ENCODE data around the gene USP10. TPM values are rescaled to one million over a fixed set of nuclear protein-coding genes. Genes with fewer than 3 reads are reported as not detected.
A peak's percentile ranks its signal among the peaks of the same experiment; 100 is the strongest.
"Not testable (repeated sequence)": the region's sequence is repeated elsewhere in the genome, so short reads cannot be mapped to it uniquely, and the experiment has no call there.

USP10 gene
- total and polyA plus RNA-seq, 5 experiments from 2014 or later = 61.3 to 89.8 (median 80.7) TPM

DNA sequence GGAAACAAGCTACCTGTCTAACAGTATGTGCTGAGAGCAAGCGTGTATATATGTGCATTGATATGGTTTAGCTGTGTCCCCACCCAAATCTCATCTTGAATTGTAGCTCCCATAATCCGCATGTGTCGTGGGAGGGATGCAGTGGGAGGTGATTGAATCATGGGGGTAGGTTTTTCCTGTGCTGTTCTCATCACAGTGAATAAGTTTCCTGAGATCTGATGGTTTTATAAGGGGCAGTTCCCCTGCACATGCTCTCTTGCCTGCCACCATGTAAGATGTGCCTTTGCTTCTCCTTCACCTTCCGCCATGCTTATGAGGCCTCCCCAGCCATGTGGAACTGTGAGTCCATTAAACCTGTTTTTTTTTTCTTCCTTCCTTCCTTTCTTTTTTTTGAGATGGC lies 11.6 kb upstream of the USP10 start:
- H3K36me3 Mint-ChIP-seq, DNase-seq, ATAC-seq, H3K4me3 Mint-ChIP-seq, H3K9me3 Mint-ChIP-seq, H3K27ac Mint-ChIP-seq: not testable (repeated sequence)
- peaks cover 6 to 13% (median 10%) of the 10 kb centered on the region in 5 donors for H3K27me3 Mint-ChIP-seq
- POLR2A ChIA-PET = interaction anchor here (0.6 to 0.7 kb wide), 2 partner anchors 40 to 539 kb away, joined by 3 to 5 read pairs; no protein-coding TSS in a partner anchor
- H3K4me1 Mint-ChIP-seq = peaks cover 0 to 14% (median 0%) of the 10 kb centered on the region in 4 donors

DNA sequence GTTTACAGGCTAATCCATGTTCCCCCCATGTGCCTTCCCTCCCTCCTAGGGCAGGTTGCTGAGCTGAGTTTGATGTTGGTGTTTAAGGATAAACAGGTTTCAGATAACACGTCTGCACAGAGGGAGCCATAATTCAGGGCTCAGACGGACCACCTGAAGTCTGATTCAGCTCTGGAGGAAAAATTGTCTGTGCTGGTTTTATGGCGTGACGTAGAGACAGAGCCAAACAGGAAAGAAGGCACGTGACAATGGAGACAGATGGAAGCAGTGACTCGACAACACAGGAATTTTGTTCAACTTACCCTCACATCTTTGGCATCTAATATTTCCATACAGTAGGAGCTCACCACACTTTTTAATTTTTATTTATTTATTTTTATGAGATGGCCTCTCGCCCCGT lies 10.7 kb upstream of the USP10 start:
- Mint-ChIP-seq H3K27ac (no peak overlapping the region), H3K9me3 (no peaks in the 10 kb centered on the region), H3K36me3 (peaks cover 0 to 2% (median 0%) of the 10 kb centered on the region in 3 donors), H3K4me3 (no peak overlapping the region), H3K27me3 (peaks cover 6 to 13% (median 10%) of the 10 kb centered on the region in 5 donors), H3K4me1 (peaks cover 0 to 14% (median 0%) of the 10 kb centered on the region in 4 donors)
- POLR2A ChIA-PET = no interaction called here
- DNase-seq = no peak
- no peak for ATAC-seq

- POLR2A ChIA-PET = no interaction called here
- H3K27ac Mint-ChIP-seq = peak overlapping the region in 2 of 10 donors; percentile 17 to 78
Observed at GRCh38 chr16:84690088-84690819, 9.5 kb upstream of the USP10 start.

GRCh38 chr16:84692451-84693214 lies 7.2 kb upstream of the USP10 start:
- POLR2A ChIA-PET = interaction anchor here (0.6 kb wide), 1 partner anchor 14 kb away, joined by 3 read pairs; no protein-coding TSS in a partner anchor
- Mint-ChIP-seq H3K27ac (peak overlapping the region in 2 of 10 donors; percentile 23 to 33), H3K36me3 (peaks cover 0 to 2% (median 0%) of the 10 kb centered on the region in 3 donors), H3K9me3 (no peaks in the 10 kb centered on the region), H3K27me3 (peaks cover 0 to 4% (median 1%) of the 10 kb centered on the region in 5 donors), H3K4me3 (peak overlapping the region in 1 of 10 donors; percentile 39), H3K4me1 (peaks cover 0 to 8% (median 0%) of the 10 kb centered on the region in 4 donors)
- no peak for DNase-seq
- no peak for ATAC-seq

More at GRCh38 chr16:84690088-84690819, 9.5 kb upstream of the USP10 start:
- no peaks in the 10 kb centered on the region for H3K9me3 Mint-ChIP-seq
- peaks cover 0 to 4% (median 1%) of the 10 kb centered on the region in 5 donors for H3K27me3 Mint-ChIP-seq
- H3K4me3 Mint-ChIP-seq = no peak overlapping the region
- DNase-seq (no peak), ATAC-seq (no peak)
- peaks cover 0 to 2% (median 0%) of the 10 kb centered on the region in 3 donors for H3K36me3 Mint-ChIP-seq
- H3K4me1 Mint-ChIP-seq = peaks cover 0 to 14% (median 0%) of the 10 kb centered on the region in 4 donors

- not testable (repeated sequence) for H3K36me3 Mint-ChIP-seq, H3K9me3 Mint-ChIP-seq, DNase-seq, ATAC-seq, H3K4me3 Mint-ChIP-seq, H3K4me1 Mint-ChIP-seq, H3K27me3 Mint-ChIP-seq, H3K27ac Mint-ChIP-seq
- POLR2A ChIA-PET = interaction anchor here (0.6 to 0.9 kb wide), 2 partner anchors 29 to 49 kb away, joined by 3 read pairs; no protein-coding TSS in a partner anchor
Observed at GRCh38 chr16:84693869-84694268, 5.9 kb upstream of the USP10 start.

GRCh38 chr16:84694980-84695379 lies 4.8 kb upstream of the USP10 start:
- Mint-ChIP-seq H3K4me1 (peaks cover 0 to 10% (median 2%) of the 10 kb centered on the region in 4 donors), H3K4me3 (no peak overlapping the region), H3K36me3 (no peaks in the 10 kb centered on the region)

GRCh38 chr16:84699147-84699711 lies 571 bp upstream of the USP10 start:
- peak overlapping the region; percentile 72 to 93 (median 84) for H3K4me3 Mint-ChIP-seq
- H3K36me3 Mint-ChIP-seq = peaks cover 0 to 4% (median 2%) of the 10 kb centered on the region in 3 donors
- ATAC-seq (peak in 1 of 2 donors; percentile 17), DNase-seq (no peak)
- POLR2A ChIA-PET = interaction anchor here (0.6 kb wide), 1 partner anchor 47 kb away, joined by 5 read pairs; no protein-coding TSS in a partner anchor
- H3K27me3 Mint-ChIP-seq = no peaks in the 10 kb centered on the region
- peaks cover 10 to 42% (median 31%) of the 10 kb centered on the region in 4 donors for H3K4me1 Mint-ChIP-seq
- no peaks in the 10 kb centered on the region for H3K9me3 Mint-ChIP-seq
- H3K27ac Mint-ChIP-seq = peak overlapping the region in 9 of 10 donors; percentile 8 to 89 (median 75)

More at GRCh38 chr16:84694980-84695379, 4.8 kb upstream of the USP10 start:
- POLR2A ChIA-PET = interaction anchor here (0.9 kb wide), 1 partner anchor 30 kb away, joined by 3 read pairs; no protein-coding TSS in a partner anchor
- peaks cover 0 to 1% (median 0%) of the 10 kb centered on the region in 5 donors for H3K27me3 Mint-ChIP-seq
- no peaks in the 10 kb centered on the region for H3K9me3 Mint-ChIP-seq
- ATAC-seq = no peak
- DNase-seq = no peak
- H3K27ac Mint-ChIP-seq = no peak overlapping the region

- peaks cover 16 to 55% (median 45%) of the 10 kb centered on the region in 4 donors for H3K4me1 Mint-ChIP-seq
- H3K36me3 Mint-ChIP-seq = peaks cover 0 to 10% (median 4%) of the 10 kb centered on the region in 3 donors
- DNase-seq = peak in 9 of 10 donors; percentile 14 to 68 (median 39)
- peak overlapping the region; percentile 87 to 98 (median 97) for H3K27ac Mint-ChIP-seq
- peak overlapping the region; percentile 92 to 99 (median 98) for H3K4me3 Mint-ChIP-seq
- POLR2A ChIA-PET = interaction anchor here (0.6 to 1.6 kb wide), 11 partner anchors 9 to 109 kb away, joined by 3 to 5 read pairs (median 3); partner anchors contain the start of gene KLHL36
- H3K27me3 Mint-ChIP-seq = no peaks in the 10 kb centered on the region
- ATAC-seq = peak; percentile 54 to 55
- H3K9me3 Mint-ChIP-seq = no peaks in the 10 kb centered on the region
Observed at GRCh38 chr16:84700446-84701300, 873 bp downstream of the USP10 start.

DNA sequence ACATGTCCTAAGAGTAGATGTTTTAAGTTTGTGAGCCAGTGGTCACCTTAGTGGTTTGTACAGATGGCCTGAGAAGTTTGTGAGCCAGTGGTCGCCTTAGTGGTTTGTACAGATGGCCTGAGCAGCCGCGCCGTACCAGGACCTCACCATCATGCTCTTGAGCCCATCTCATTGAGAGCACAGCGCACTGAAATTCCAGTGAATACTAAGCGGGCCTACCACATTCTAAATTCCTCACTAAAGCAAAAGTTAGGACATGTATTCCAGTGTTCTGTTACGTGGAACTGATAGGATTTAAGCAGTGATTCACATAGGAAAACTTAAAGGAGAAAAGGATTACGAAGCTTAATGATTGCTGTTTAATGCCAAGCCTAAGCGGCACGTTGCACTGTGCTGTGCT lies 3.9 kb downstream of the USP10 start:
- ATAC-seq (no peak), DNase-seq (no peak)
- Mint-ChIP-seq H3K36me3 (peaks cover 0 to 27% (median 4%) of the 10 kb centered on the region in 3 donors), H3K27ac (peak overlapping the region in 3 of 10 donors; percentile 12 to 80 (median 21)), H3K9me3 (no peaks in the 10 kb centered on the region), H3K4me1 (peaks cover 19 to 81% (median 63%) of the 10 kb centered on the region in 4 donors), H3K27me3 (no peaks in the 10 kb centered on the region), H3K4me3 (peak overlapping the region in 6 of 10 donors; percentile 16 to 56 (median 44))
- POLR2A ChIA-PET = interaction anchor here (1.2 to 1.4 kb wide), 2 partner anchors 9 to 72 kb away, joined by 3 read pairs; no protein-coding TSS in a partner anchor

DNA sequence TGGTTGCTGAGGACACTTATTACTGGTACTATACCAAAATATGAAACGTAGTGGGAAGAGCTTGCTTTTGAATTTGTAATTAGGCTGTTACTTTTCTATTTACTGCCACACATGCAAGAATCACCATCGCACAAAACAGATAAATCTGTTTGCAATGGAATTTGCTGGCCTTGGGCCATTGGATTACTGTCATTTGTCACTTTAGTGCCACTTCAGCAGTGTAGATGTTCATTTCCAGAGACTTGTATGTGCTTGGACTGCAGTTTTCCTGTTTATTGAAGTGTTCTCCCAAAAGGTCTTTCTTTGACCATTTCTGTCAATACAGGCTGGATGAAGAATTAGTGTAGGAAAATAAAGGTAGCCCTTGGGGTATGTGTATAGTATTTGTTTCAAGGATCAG lies 4.5 kb downstream of the USP10 start:
- ATAC-seq (no peak), DNase-seq (no peak)
- H3K4me1 Mint-ChIP-seq = peaks cover 25 to 82% (median 67%) of the 10 kb centered on the region in 4 donors
- H3K27ac Mint-ChIP-seq = peak overlapping the region in 2 of 10 donors; percentile 21 to 57
- H3K4me3 Mint-ChIP-seq = peak overlapping the region in 5 of 10 donors; percentile 7 to 47 (median 17)
- H3K9me3 Mint-ChIP-seq = no peaks in the 10 kb centered on the region
- H3K36me3 Mint-ChIP-seq = peaks cover 0 to 33% (median 4%) of the 10 kb centered on the region in 3 donors
- POLR2A ChIA-PET = no interaction called here
- no peaks in the 10 kb centered on the region for H3K27me3 Mint-ChIP-seq

GRCh38 chr16:84706856-84707255 lies 7.1 kb downstream of the USP10 start:
- no peaks in the 10 kb centered on the region for H3K9me3 Mint-ChIP-seq
- H3K4me3 Mint-ChIP-seq = peak overlapping the region in 1 of 10 donors; percentile 30
- H3K27me3 Mint-ChIP-seq = no peaks in the 10 kb centered on the region
- H3K4me1 Mint-ChIP-seq = peaks cover 40 to 91% (median 83%) of the 10 kb centered on the region in 4 donors
- ATAC-seq = no peak
- DNase-seq = no peak
- peaks cover 0 to 49% (median 0%) of the 10 kb centered on the region in 3 donors for H3K36me3 Mint-ChIP-seq
- H3K27ac Mint-ChIP-seq = no peak overlapping the region
- POLR2A ChIA-PET = no interaction called here

Measured in naive thymus-derived CD8-positive, alpha-beta T cell (primary cell).